Thyroid gland (tissue), 4 donors: Measurements from ENCODE around the gene TTLL10.

Experiments used
- POLR2A ChIP-seq, 2 donors: fragments of 450-650 bp; IDR thresholded peaks; one replicate each; pipeline ENCODE4 v1.6.1; 2017; ENCODE audit warnings: antibody characterized with exemption in 2 of 2, mild to moderate bottlenecking in 2 of 2, moderate library complexity in 1 of 2
- TF ChIP-seq, protein P1 (sequence below), 6 experiments: fragments of 200-600 bp in 3 of 6; fragments of 450-650 bp in 3 of 6; sonication (generic) in 3 of 6; IDR thresholded peaks; one replicate each; pipeline ENCODE4 v1.5.1; 2016 to 2019; ENCODE audit warnings: antibody characterized with exemption in 6 of 6, mild to moderate bottlenecking in 2 of 6, inconsistent platforms in 1 of 6, moderate library complexity in 1 of 6

DNA sequence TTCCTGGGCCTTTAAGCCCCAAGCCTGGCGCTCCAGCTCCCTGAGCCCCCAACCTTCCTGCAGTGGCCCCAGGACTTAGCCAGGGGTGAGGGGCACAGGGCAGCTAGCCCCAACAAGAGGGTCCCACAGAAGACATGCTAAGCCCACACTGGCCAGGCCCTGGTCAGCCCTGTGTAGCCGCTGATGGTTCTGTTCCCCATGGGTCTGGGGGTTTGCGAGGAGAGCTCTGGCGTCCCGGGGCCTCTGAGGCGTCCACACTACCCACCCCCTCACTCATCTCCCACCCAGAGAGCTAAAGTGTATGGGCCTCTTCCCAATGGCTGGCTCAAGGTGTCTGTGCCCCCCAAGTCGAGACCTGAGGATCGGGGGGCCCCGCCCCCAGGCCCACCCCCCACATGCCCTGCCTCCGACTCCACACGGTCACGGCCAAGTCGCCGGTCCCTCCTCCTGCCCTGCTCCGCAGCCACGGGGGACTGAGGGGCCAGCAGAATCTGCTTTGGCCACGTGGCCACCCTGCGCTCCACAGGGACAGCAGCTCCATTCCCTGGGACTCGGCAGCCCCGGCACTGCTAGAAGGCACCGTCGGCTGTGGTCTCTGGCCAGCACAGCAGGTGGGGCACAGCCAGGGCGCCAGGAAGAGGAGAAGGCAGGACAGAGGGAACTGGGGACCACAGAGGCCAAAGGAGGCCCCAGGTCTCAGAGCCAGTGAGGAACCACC is 24.9 kb downstream of the TTLL10 start:
- TF ChIP-seq, protein P1, sequence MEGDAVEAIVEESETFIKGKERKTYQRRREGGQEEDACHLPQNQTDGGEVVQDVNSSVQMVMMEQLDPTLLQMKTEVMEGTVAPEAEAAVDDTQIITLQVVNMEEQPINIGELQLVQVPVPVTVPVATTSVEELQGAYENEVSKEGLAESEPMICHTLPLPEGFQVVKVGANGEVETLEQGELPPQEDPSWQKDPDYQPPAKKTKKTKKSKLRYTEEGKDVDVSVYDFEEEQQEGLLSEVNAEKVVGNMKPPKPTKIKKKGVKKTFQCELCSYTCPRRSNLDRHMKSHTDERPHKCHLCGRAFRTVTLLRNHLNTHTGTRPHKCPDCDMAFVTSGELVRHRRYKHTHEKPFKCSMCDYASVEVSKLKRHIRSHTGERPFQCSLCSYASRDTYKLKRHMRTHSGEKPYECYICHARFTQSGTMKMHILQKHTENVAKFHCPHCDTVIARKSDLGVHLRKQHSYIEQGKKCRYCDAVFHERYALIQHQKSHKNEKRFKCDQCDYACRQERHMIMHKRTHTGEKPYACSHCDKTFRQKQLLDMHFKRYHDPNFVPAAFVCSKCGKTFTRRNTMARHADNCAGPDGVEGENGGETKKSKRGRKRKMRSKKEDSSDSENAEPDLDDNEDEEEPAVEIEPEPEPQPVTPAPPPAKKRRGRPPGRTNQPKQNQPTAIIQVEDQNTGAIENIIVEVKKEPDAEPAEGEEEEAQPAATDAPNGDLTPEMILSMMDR (IDR thresholded peaks at IDR 0.05), result no peak
- TF ChIP-seq POLR2A (IDR thresholded peaks at IDR 0.05), result no peak
